Embryonic facial prominence (tissue), 1 donor: ENCODE results near the gene PIGQ.

Experiments
- DNase-seq: peaks from one replicate; pipeline ENCODE4 v3.0.0-alpha.2; 2016; ENCODE audit errors: extremely low spot score

PIGQ gene

DNA sequence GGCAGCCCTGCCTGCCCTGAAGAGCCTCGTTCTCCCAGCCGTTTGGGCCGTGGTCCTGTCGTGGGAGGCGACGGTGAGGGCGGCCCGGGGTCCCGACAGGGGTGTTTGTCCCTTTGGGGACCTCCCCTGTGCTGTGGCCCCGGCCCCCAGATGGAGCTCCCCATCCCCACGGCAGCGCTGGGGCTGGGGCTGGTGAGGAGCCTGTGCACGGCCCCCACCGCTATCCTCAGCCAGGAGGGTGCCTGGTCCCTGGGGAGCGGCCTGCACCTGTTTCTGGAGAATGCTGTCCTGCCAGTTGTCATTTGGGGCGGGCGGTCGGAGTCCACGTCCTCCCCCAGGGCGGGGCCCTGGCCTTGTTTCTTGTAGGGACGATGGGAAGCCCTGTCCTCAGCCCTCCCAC is 35.6 kb upstream of the PIGQ start:
- no peak for DNase-seq

GRCh38 chr16:534856-535445 is 34.8 kb upstream of the PIGQ start:
- DNase-seq, result no peak

DNA sequence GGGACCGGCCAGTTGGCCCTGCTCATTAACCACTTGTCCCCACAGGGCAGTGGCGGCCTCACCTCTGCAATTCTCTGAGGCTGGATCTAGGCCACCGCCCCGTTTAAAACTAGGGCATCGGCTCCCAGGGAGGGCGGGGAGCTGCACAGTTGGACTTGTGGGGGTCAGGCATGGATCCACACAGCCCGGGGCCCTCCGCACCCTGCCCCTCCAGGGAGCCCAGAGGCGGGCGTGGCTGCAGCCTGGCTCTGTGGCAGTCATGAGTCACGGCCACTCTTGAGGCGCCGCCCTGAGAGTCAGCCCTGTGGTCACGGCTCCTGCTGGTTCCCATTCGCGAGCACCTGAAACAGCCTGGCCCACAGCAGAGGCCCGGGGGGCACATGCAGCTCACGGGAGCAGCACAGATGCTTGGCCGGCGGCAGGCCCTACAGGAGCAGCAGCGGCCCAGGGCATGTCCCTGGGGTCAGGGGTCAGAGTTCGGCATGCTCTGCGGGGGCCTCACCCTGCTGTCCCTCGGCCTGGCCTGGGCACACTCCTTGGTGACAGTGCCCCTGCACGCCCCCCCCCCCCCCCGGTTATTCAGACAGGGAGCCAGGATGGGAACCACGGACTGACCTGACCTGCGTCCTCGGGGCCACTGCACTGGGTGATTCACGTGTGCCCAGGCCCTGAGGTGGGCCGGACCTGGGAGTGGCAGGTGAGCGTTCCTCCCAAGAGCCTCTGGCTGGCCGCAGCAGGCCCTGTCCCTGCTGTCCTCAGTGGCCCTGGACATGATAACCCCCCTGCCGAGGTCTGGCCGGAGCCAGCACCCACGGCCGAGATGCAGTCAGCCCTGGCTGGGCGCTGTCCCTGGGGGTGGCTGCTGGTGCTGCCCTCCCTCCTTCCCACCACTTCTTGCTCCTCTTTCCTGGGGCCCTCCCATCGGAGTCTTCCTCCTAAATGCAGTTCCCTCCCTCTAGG is 34.0 kb upstream of the PIGQ start:
- no peak for DNase-seq

DNA sequence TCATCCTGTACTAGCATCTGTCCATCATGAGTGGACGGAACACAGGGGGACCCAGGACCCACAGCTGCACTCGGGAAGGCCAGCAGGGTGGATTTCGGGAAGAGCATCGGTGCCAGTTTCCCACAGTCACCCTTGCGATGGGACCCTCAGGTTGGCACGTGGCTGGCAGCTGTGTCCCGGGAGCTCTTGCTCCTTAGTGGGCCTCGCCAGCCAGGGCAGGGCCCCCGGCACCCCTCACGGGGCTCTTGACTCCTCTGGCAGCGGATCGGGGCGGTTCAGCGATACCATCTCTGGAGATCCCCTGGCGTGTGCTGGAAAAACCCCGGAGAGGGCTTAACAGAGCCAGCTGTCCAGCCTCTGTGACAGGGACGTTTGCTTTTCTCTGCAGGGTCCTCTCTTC is 33.0 kb upstream of the PIGQ start:
- DNase-seq, result no peak

GRCh38 chr16:537415-538335 is 32.1 kb upstream of the PIGQ start:
- no peak for DNase-seq

GRCh38 chr16:539901-540530 is 29.8 kb upstream of the PIGQ start:
- no peak for DNase-seq

DNA sequence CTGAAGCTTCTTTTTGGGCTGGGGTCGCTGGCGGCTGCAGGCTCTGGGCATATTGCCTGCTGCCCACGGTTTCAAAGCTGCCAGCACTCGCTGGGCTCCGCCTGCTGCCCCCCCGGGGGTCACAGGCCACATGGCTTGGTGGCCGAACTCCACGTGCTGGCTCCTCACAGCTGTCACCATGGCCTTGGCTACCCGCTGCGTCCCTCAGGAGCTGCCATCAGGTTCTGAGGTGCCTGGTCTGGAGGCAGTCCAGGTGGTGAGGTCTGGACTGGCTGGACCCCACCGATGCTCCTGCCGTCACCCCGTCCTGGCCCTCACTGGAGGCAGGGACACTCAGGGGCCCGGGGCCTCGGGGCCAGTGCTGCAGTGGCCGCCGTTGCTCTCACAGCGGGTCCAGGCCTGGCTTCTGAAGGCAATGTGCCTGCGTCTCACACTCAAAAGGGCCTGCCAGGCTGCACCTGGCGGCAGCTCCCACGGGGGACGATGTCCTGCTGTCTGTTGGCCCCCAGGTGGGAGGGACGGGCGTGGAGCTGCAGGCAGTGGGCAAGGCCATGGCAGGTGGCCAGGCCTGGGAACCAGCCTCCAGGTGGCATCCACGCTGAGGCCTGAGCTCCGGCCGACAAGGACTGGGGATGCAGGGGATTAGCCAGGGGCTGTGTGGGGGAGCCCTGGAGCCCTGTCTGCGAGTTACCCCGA is 29.0 kb upstream of the PIGQ start:
- no peak for DNase-seq

- DNase-seq, result no peak
Observed at GRCh38 chr16:543301-544164, 26.2 kb upstream of the PIGQ start.

GRCh38 chr16:544517-544916 is 25.3 kb upstream of the PIGQ start:
- DNase-seq, result no peak

GRCh38 chr16:546909-547770 is 22.6 kb upstream of the PIGQ start:
- DNase-seq, result no peak

- no peak for DNase-seq
Observed at GRCh38 chr16:548586-548985, 21.2 kb upstream of the PIGQ start.

DNA sequence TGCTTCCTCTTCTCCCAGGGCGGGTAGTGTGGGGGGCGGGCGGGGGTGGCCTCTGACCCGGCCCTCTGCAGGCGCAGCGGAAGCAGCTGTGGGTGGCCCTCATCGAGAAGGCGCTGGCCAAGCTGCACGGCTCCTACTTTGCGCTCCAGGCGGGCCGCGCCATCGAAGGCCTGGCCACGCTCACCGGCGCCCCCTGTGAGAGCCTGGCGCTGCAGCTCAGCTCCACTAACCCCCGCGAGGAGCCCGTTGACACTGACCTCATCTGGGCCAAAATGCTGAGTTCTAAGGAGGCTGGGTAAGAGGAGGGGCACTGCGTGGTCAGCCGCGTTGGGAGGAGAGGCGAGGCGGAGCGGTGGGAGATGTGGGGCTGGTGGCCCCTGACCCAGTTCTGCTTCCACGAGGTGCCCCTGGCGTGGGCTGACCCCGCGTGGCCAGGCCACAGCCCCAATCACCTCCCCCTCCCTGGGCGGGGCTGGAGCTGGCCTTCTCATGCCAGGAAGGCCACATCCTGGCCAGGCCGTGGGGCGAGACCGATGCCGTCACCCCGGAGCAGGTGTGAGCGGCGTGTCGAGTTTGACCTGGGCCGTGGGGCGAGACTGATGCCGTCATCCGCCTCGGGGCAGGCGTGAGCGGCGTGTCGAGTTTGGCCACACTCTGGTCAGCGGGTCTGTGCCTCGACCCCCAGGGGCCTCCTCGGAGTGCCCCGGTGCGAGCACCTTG is 20.1 kb upstream of the PIGQ start:
- no peak for DNase-seq

DNA sequence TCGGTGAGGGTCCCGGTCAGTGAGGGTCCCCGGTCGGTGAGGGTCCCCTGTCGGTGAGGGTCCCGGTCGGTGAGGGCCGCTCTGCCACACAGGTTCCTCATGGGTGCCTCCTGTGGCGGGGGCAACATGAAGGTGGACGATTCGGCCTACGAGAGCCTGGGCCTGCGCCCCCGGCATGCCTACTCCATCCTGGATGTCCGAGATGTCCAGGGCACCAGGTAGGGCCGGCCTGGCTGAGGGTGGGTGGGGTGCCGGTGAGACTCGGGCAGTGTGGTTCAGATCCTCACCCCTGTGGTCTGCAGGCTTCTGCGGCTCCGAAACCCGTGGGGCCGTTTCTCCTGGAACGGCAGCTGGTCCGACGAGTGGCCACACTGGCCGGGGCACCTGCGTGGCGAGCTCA is 18.6 kb upstream of the PIGQ start:
- no peak for DNase-seq

GRCh38 chr16:552171-552570 is 17.6 kb upstream of the PIGQ start:
- no peak for DNase-seq

- no peak for DNase-seq
Observed at GRCh38 chr16:553601-554296, 16.0 kb upstream of the PIGQ start.

GRCh38 chr16:554297-554621 is 15.5 kb upstream of the PIGQ start:
- DNase-seq, result no peak

GRCh38 chr16:554640-555365 is 15.0 kb upstream of the PIGQ start:
- DNase-seq, result no peak
